H1 (cell line): ENCODE measurements around the gene SLC7A10. TPM values are rescaled to one million over a fixed set of nuclear protein-coding genes. Genes with fewer than 3 reads are reported as not detected.

ENCODE experiments used
- CTBP2 ChIP-seq: IDR thresholded peaks from 2 replicates; pipeline ENCODE4 v1.7.0; 2011; ENCODE audit warnings: borderline replicate concordance, mild to moderate bottlenecking, moderate library complexity, mixed read lengths, low read length; ENCODE audit not compliant: insufficient read depth, insufficient read length
- HDAC2 ChIP-seq, 2 experiments: fragments of 300-600 bp in 1 of 2; sonication (generic) in 1 of 2; IDR thresholded peaks; 2 replicates each; pipeline ENCODE4 v1.6.1; 2011 to 2012; ENCODE audit warnings: low read depth in 2 of 2, low read length in 2 of 2, mild to moderate bottlenecking in 2 of 2, moderate library complexity in 2 of 2, borderline replicate concordance in 1 of 2, inconsistent platforms in 1 of 2
- RAD21 ChIP-seq, 2 experiments: IDR thresholded peaks in 1 of 2; conservative IDR thresholded peaks in 1 of 2; 2 replicates each; pipeline ENCODE4 v1.6.1; 2011; ENCODE audit warnings: low read depth in 2 of 2, low read length in 2 of 2, improper control_type of control experiment in 1 of 2, inconsistent platforms in 1 of 2, mild to moderate bottlenecking in 1 of 2, moderate library complexity in 1 of 2
- RFX5 ChIP-seq: IDR thresholded peaks from 2 replicates; pipeline ENCODE4 v1.6.1; 2011; ENCODE audit warnings: low read depth, low read length, improper control_type of control experiment, borderline replicate concordance
- polyA plus RNA-seq, 7 experiments: library from polyadenylated mRNA; depleted of rRNA in 3 of 7; stranded (reverse) in 5 of 7; unstranded in 2 of 7; fragments of >200 nt in 5 of 7; fragments of 200-250 nt in 2 of 7; gene quantifications; 1 replicate in 5 of 7; 2 replicates in 1 of 7; 4 replicates in 1 of 7; pipeline versions ENCODE4 v1.2.1 to v1.2.3, GENCODE V29; 2011 to 2013; ENCODE audit warnings: missing spikeins in 2 of 7, mixed read lengths in 2 of 7
- total RNA-seq: library from RNA; stranded (reverse); fragmentation: NEBNext Ultra II Directional; extraction: Animal tissue kit (Norgen Biotek cat#: 25700); gene quantifications from 2 replicates; pipeline ENCODE4 v1.2.1, GENCODE V29; 2021
- TF ChIP-seq, protein P1 (sequence below), 3 experiments: IDR thresholded peaks; 1 replicate in 2 of 3; 2 replicates in 1 of 3; pipeline versions ENCODE4 v1.5.1 to v1.6.1; 2011; ENCODE audit warnings: low read length in 3 of 3, mild to moderate bottlenecking in 3 of 3, inconsistent platforms in 2 of 3, low read depth in 1 of 3, moderate library complexity in 1 of 3; ENCODE audit not compliant: insufficient read depth in 1 of 3; ENCODE audit errors: control extremely low read depth in 1 of 3

SLC7A10 gene
- total and polyA plus RNA-seq, 2 of the 8 experiments (the other 6 are each of a cell fraction or from before 2014, with no cell fraction given), result 3.7 to 7.1 TPM

DNA sequence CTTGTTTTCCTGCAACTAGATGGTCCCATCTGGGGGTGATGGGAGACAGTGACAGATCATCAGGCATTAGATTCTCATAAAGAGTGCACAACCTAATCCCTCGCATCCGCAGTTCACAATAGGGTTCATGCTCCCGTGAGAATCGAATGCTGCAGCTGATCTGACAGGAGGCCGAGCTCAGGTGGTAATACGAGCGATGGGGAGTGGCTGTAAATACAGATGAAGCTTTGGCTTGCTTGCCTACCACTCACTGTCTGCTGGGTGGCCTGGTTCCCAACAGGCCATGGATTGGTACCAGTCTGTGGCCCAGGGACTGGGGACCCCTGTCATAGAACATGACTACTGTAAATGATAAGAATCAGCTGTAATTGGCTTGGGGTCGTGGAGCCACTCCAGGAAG lies 65.8 kb downstream of the SLC7A10 start (continued):
- no peak for TF ChIP-seq CTBP2
- TF ChIP-seq RAD21 (IDR thresholded peaks at IDR 0.05 in 1 of 2, conservative IDR thresholded peaks at IDR 0.05 in 1 of 2; ENCODE audit: low read depth in 2 of 2, low read length in 2 of 2), result no peak
- no peak for TF ChIP-seq RFX5
- TF ChIP-seq HDAC2 (IDR thresholded peaks at IDR 0.05; ENCODE audit: borderline replicate concordance in 1 of 2, low read depth in 2 of 2, low read length in 2 of 2), result no peak
- TF ChIP-seq, protein P1, sequence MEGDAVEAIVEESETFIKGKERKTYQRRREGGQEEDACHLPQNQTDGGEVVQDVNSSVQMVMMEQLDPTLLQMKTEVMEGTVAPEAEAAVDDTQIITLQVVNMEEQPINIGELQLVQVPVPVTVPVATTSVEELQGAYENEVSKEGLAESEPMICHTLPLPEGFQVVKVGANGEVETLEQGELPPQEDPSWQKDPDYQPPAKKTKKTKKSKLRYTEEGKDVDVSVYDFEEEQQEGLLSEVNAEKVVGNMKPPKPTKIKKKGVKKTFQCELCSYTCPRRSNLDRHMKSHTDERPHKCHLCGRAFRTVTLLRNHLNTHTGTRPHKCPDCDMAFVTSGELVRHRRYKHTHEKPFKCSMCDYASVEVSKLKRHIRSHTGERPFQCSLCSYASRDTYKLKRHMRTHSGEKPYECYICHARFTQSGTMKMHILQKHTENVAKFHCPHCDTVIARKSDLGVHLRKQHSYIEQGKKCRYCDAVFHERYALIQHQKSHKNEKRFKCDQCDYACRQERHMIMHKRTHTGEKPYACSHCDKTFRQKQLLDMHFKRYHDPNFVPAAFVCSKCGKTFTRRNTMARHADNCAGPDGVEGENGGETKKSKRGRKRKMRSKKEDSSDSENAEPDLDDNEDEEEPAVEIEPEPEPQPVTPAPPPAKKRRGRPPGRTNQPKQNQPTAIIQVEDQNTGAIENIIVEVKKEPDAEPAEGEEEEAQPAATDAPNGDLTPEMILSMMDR (IDR thresholded peaks at IDR 0.05; ENCODE audit: control extremely low read depth in 1 of 3, insufficient read depth in 1 of 3, low read depth in 1 of 3, low read length in 3 of 3), result no peak
